HK-2 (cell line): ENCODE measurements around the gene PEX7.
"Not testable (repeated sequence)": the region's sequence is repeated elsewhere in the genome, so short reads cannot be mapped to it uniquely, and the experiment has no call there.

Experiments
- DNase-seq: peaks from one replicate; pipeline ENCODE4 v3.0.0-alpha.2; 2018; ENCODE audit not compliant: unreplicated experiment

Gene PEX7

DNA sequence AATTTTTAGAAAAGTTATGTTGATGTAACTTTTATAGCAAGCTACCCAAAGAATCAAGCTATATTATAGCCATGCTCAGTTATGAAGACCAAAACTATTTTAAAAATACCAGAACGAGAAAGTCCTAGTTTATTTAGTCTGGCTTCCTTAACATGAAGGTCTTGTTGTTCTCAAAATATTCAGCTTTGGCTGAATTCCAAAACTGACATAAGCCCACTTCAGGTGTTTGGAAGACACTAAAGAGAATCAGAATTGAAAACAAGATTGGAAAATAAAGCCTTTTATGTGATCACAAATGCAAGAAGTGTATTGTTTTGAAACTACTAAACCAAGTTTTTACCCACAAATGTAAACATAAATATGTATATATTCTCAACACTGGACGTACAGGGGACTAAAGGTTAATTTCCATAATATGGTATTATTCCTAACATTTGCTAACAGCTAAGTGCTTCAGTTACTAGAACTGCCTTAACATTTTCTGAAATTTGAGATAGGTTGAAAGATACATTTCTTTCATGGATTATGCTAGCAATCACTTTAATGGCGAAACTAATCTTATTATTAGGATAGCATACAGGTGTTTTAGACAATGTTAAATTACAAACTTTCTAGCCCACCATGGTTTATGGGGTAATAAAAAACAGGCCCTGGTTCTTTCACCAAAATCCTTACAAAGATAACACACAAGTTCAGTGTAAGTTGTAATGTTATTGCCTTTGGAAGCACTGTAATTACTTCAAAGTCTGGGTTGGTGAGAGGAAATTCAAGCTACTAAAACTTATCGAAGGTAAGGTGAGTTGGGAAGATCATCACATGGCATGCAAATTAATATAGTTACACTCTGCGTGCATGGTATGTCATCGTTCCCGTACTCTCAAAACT is 31.7 kb upstream of the PEX7 start:
- no peak for DNase-seq

DNA sequence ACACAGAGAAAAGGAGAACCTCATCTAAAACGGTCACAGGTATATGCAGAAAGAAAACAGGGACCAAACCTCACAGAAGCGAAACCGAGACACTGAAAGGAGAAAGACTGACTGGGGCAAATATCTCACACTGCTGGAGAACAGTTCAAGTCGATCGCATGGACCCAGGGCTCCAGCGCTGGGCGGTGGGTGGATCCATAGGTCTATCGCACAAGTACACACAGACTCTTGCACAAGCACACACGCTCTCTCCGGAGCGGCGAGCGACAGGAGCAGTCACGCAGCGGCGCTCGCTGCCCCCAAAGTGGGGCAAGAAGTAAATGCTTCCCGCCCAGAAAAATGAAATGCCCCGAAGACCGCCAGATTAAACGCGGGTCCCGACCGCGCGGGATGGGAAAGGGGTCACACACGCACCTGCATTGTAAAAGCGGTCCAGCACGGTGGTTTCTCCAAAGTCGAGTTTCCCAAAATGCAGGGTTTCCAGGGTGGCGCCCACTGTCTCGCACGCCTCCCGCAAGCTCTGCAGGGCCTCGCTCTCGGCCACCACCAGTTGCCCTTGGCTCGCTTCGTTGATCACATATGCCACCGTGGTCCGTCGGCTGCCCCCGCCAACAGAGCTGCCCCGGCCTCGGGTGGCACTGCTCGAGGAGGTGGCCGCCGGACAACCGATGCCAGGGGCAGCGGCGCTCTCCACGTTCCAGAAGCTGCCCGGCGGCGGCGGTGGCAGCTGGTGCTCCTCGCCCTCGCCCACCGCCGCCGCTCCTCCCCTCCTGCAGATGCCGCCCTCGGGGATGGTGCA is 30.9 kb upstream of the PEX7 start:
- DNase-seq = peak; percentile 49

DNA sequence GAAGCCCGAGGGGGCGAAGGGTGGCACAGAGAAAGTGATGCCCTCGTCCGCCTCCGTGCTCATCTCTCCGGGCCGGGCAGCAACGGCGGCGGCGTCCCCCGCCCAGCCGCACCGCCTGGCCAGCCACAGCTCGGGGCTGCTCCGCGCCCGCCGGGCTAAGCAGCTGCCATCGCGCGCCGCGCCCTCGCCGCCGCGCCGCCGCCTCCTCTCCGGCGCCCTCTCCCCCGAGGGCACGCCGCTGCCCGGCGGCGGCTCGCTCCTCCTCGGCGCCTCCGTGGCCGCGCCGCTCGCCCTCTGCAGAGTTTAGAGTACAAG is 30.3 kb upstream of the PEX7 start:
- DNase-seq = no peak

DNA sequence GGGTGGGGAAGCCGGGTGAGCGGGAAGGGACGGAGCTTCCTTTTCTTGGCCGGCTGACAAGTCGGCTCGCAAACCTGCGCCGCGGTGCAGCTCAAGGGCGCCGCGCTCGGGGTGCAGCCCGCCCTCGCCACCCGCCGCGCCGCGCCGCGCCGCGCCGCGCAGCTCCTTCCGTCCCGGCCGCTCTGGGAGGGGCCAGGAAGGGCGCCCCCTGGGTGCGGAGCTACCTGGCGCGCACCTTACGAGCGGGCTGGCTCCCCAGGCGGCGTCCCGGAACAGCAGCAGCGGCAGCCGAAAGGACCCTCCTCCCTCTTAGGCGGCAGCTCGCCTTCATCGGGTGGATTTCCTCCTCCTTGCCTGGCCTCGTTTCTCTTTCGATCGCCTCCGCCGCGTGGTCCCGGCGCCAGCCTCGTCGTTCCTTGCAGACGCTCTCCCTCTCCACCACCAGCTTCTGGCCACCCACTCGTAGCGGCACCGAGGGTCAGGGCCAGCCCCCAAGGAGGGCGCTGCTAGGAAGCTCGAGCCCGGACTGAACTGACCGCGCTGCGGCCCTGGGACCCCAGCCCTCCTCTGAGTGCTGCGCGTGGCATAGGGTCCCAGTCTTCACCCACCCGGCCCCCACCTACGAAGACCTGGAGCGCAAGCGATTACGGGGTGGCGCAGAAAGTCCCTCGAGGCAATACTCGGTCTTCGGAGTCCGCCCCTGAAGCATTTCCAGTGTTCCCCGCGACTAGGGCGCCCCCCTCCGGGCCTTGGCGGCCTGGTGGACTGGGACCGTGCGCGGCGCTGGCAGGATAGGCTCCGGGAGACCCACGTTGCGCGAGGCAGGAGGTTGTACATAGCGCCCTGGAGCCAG is 29.8 kb upstream of the PEX7 start, which contains the start of gene MAP3K5:
Gene MAP3K5 (minus strand): TSS at position 68 of the 853 bp plus-strand sequence. CDS start 320 bp downstream, outside the sequence.
- DNase-seq = peak; percentile 95

DNA sequence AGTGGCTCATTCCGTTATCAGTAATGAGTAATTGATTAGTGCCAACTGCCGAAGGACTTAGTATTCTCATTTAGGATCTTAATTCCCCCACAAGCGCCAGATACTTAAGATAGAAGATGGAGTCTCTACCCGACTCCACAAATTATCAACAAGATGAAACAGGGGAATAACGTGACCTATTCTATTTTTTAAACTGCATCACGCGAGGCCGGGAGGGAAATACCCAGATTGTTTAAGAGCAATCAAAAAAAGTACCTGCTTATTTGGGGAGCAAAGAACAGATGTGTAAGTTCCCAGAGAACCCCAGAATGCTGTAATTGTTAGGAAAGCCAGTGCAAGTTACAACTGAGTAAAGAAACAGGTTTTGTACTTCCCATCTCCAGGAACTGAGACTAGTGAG is 29.0 kb upstream of the PEX7 start:
- no peak for DNase-seq

DNA sequence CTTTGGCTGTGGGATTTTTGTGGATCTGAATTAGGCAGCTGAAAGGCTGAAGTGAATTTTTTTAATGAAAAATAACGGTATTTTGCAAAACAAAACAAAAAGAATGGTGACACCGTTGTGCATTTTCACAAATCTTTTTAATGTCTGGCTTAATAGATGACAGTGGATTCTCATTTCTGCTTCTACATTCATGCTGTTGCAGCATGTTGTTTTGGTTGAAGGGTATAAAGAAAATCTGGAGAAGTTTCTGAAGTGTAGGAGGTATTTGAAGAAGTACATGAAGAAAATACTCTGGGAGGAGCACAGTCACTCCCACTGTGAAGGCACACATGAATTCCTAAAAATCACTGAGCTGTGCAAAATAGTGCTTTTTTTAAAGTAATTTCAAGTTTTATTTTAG is 27.0 kb upstream of the PEX7 start:
- no peak for DNase-seq

DNA sequence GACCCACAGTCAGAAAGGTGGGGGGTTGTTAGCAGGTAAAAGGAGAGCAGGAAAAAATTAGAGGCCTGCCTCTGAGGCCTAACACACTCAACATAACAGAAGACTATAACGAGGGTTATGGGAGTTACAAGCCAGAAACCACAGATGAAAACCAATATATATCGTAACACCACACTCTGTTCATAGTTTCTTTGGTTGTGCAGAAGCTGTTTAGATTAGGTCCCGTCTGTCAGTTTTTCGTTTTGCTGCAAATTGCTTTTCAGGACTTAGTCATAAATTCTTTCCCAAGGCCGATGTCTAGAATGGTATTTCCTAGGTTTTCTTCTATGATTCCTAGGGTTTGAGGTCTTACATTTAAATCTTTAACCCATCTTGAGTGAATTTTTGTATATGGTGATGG is 26.4 kb upstream of the PEX7 start:
- no peak for DNase-seq

DNA sequence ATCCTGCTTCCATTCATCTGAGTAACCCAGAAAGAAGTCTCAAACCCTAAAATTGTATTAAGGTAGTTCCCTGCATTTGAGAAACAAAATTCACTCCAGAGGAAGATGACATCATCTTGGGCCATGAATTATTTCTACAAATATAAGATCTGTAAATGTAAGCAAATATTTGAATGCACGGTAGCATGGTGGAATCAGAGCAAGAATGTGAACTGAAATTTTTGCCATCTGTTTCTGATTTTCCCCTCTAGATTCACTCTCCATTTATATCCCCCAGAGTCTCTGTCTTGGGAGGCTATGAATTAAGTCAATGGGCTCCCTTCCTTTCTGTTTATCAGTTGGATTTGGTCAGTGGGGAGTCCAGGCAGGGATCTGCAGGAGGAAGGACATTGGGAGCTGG is 24.3 kb upstream of the PEX7 start:
- no peak for DNase-seq

DNA sequence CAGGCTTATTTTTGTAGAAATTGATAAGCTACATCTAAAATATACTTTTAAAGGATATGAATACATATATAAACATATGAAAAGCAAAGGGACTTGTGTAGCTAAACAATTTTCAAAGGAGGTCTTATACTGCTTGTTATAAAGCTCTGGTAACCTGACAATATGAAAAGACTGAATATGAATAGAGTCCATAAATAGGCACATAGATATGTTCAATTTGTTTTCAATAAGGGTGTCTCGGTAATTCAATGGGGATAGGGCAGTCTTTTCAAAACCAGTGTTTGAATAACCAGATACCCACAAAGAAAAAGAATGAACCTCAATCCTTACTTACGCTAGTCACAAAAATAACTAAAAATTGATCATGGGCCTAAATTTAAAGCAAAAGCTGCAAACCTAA is 20.8 kb upstream of the PEX7 start:
- DNase-seq = no peak

DNA sequence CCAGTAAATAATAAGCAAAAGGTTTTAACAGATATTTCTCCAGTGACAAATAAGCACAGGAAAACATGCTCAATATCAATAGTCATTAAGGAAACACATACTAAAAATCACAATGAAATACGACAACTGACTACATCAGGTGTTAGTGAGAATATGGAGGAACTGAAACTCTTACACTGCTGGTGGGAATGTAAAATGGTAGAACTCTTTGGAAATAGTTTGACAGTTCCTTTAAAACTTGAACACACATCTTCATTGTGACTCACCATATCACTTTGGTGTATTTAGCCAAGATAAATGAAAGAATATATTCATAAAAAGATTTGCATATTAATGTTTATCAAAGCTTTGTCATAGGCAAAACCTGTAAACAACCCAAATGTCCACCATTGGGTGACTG is 18.8 kb upstream of the PEX7 start:
- no peak for DNase-seq

DNA sequence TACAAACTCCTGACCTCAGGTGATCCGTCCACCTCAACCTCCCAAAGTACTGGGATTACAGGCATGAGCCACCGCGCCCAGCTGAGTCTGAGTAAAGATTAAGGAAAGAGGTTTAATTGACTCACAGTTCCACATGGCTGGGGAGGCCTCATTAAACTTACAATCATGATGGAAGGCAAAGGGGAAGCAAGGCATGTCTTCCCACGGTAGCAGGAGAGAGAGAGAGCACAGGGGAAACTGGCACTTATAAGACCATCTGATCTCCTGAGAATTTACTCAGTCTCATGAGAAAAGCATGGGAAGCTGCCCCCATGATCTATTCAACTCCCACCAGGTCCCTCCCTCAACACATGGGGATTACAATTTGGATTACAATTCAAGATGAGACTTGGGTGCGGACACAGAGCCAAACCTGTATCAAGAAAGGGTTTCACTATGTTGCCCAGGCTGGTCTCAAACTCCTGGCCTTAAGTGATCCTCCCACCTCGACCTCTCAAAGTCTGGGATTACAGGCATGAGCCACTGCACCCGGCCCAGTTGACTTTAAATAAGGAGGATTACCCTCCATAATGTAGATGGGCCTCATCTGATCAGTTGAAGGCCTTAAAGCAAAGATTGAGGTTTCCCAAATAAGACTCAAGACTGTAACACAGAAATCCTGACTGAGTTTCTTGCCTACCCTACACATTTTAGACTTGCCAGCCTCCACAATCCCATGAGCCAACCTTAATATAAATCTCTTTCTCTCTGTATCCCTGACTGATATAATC is 13.1 kb upstream of the PEX7 start:
- no peak for DNase-seq

DNA sequence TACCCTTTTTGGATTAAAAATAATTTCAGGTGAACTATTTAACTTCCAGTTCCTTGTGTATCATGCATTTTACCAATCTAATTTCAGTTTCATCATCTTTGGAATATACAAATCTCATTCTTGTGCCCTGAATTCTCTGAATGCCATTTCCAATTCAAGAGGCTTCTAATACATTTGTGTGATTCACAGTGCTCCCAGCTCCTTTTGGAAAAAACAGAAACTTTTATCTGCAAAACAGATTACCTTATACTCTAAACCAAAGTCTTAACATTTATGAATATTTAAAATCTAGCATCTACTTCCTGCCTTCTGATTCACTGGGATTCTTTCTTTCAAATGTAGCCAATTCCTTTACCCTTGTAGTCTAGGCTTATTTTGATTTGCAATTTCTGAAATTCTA is 11.1 kb upstream of the PEX7 start:
- DNase-seq = no peak

DNA sequence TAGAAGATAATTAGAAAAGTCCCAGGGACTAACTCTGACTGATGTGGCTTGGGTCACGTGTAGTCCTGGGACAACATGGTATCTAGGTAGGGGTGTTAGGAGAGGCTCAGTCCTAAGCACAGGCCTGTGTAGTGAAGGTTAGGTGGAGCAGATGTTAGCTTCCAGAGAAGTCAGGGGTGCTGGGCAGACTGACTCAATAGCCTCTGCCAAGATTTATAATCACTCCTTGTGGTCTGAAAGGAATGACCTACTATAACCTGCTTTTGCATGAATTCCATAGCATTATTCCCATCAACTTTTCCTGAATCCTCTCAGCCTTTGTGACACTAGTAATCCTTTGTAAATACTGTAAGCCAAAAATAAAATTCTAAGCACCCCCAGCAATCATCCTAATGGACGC is 10.2 kb upstream of the PEX7 start:
- no peak for DNase-seq

DNA sequence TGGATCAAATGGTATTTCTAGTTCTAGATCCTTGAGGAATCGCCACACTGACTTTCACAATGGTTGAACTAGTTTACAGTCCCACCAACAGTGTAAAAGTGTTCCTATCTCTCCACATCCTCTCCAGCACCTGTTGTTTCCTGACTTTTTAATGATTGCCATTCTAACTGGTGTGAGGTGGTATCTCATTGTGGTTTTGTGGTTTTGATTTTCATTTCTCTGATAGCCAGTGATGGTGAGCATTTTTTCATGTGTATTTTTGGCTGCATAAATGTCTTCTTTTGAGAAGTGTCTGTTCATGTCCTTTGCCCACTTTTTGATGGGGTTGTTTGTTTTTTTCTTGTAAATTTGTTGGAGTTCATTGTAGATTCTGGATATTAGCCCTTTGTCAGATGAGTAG is 6.8 kb upstream of the PEX7 start:
- not testable (repeated sequence) for DNase-seq

DNA sequence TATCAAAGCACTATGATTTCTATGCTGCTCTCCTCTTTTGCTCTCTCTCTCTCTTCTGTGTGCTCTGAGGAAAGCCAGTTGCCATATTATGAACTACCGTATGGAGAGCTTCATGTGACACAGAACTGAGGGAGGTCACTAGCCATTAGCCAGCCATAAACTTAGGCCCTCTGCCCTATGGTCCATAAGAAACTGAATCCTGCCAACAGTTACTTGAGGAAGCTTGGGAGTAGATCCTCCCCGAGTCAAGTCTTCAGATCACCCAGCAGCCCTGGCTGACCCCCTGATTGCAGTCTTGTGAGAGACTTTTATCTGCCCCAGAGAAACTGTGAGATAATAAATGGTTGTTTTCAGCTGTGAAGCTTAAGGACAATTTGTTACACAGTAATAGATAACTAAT is 5.7 kb upstream of the PEX7 start:
- DNase-seq = no peak

DNA sequence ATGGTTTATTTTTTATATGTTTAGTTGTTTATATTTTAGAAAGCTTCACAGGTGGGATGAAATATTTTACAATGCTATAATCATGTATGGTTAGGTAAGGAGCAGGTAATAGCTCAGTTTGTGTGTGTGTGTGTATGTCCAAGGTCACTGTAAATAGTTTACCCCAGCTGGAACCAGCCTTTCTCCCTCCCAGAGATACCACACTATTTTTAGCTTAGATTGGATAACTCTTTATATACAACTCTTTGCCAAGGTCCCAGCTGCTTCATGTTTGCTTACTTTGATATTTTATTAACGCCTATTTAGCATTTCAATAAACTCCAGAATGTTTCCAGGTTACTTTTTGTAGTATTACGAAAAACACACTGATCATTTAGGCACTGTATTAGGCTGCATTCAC is 1.8 kb upstream of the PEX7 start:
- no peak for DNase-seq

DNA sequence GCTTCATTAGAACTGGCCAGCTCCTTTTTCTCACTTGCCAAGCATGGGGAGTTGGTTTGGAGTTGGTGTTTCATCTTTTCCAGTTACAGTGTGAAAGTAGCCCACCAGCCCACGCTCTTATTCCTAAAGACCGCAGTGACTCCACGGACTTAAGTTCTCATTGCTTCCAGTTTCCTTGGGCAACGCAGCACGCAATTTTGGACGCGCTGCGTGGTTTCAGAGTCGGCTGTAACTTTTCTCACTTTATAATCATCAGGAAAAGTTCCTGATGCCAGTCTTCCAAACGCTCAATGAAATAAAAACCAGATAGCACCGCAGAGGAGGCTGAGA is 381 bp upstream of the PEX7 start:
- DNase-seq = no peak

DNA sequence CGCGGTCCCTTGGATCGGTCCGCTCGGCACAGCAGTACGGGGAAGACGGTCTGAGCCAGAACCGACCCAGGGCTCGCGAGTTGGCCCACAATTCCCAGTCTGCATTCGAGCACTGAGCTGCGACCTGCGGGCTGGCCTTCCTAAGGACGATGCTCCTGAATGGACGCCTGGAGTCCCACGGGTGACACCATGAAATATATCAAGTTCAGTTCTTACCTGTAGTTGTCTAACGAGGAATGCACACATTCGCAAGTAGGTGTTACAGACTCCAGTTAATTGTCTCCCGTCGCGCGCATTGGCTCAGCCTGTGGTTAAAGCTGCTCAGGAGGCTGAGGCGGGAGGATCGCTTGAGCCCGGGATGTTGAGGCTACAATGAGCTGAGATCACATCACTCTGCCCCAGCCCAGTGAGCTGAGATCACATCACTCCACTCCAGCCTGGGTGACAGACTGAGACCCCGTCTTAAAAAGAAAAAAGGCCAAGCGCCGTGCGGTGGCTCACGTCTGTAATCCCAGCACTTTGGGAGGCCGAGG is 802 bp downstream of the PEX7 start:
- no peak for DNase-seq

DNA sequence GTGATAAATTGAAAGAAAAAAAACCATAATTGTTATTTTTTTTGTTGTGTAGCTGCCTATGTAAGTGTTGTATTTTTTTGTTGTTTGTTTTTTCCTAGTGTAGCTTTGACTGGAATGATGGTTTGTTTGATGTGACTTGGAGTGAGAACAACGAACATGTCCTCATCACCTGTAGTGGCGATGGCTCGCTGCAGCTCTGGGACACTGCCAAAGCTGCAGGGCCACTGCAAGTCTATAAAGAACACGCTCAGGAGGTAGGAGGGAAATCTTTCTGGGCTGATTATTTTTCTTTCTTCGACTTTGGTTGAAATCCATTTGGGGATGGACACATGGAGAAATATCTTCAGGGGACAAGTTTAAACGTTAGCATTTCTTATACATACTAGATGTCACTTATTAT is 3.8 kb downstream of the PEX7 start:
- no peak for DNase-seq

DNA sequence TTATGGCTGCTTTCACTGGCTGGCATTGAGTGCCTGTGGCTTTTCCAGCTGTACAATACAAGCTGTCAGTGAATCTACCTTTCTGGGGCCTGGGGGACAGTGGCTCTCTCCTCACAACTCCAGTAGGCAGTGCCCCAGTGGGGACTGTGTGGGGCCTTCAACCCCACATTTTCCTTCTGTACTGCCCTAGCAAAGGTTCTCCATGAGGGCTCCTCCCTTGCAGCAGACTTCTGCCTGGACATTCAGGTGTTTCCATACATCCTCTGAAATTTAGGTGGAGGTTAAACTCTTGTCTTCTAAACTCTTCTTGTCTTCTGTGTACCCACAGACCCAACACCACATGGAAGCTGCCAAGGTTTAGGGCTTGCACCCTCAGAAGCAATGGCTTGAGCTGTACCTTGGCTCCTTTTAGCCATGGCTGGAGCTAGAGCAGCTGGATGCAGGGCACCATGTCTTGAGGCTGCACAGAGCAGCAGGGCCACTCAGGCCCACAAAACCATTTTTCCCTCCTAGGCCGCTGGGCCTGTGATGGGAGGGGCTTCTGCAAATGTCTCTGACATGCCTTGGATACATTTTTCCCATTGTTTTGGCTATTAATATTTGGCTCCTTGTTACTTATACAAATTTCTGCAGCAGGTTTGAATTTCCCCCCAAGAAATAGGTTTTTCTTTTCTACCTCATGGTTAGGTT is 9.6 kb downstream of the PEX7 start:
- no peak for DNase-seq
